Astrocyte of the spinal cord (primary cell): ENCODE data around the gene PLG.
"Not testable (repeated sequence)": the region's sequence is repeated elsewhere in the genome, so short reads cannot be mapped to it uniquely, and the experiment has no call there.

Source experiments
- DNase-seq: peaks from one replicate; pipeline ENCODE4 v3.0.0; 2011; ENCODE audit warnings: low read depth, low spot score
- H3K4me3 ChIP-seq: 2 replicates; pipeline ENCODE4 v1.5.1; 2011; ENCODE audit warnings: low read depth, mild to moderate bottlenecking, low read length, moderate library complexity
- in situ Hi-C: cut with HindIII; loops from 2 replicates; pipeline ENCODE4 v1.10.0; 2017; ENCODE audit warnings: low sequenced_read_pairs
- TF ChIP-seq, protein P1 (sequence below): IDR thresholded peaks from 2 replicates; pipeline ENCODE4 v1.5.1; 2012; ENCODE audit warnings: low read depth, mild to moderate bottlenecking, low read length, inconsistent platforms

PLG gene

DNA sequence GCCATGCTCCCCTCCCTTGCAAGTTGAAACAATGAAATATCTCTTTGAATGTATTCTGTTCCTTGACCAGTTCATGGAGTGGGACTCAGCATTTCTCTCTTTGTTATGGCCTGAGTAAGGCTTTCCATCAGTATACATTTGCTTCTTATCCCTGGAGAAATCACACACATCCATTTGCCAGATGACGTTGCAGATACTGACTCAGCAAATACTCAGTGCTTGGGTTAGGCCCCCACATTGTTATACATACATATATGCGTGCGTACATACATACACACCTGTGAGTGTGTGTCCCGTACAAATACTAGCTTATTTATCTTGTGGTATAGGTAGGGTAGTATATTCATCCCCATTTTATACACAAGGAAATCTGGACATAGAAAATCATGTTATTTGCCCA is 72.4 kb downstream of the PLG start:
- in situ Hi-C loops, result no loop called here
- no peak for DNase-seq
- no peak overlapping the region for H3K4me3 ChIP-seq
- TF ChIP-seq, protein P1, sequence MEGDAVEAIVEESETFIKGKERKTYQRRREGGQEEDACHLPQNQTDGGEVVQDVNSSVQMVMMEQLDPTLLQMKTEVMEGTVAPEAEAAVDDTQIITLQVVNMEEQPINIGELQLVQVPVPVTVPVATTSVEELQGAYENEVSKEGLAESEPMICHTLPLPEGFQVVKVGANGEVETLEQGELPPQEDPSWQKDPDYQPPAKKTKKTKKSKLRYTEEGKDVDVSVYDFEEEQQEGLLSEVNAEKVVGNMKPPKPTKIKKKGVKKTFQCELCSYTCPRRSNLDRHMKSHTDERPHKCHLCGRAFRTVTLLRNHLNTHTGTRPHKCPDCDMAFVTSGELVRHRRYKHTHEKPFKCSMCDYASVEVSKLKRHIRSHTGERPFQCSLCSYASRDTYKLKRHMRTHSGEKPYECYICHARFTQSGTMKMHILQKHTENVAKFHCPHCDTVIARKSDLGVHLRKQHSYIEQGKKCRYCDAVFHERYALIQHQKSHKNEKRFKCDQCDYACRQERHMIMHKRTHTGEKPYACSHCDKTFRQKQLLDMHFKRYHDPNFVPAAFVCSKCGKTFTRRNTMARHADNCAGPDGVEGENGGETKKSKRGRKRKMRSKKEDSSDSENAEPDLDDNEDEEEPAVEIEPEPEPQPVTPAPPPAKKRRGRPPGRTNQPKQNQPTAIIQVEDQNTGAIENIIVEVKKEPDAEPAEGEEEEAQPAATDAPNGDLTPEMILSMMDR, result no peak

DNA sequence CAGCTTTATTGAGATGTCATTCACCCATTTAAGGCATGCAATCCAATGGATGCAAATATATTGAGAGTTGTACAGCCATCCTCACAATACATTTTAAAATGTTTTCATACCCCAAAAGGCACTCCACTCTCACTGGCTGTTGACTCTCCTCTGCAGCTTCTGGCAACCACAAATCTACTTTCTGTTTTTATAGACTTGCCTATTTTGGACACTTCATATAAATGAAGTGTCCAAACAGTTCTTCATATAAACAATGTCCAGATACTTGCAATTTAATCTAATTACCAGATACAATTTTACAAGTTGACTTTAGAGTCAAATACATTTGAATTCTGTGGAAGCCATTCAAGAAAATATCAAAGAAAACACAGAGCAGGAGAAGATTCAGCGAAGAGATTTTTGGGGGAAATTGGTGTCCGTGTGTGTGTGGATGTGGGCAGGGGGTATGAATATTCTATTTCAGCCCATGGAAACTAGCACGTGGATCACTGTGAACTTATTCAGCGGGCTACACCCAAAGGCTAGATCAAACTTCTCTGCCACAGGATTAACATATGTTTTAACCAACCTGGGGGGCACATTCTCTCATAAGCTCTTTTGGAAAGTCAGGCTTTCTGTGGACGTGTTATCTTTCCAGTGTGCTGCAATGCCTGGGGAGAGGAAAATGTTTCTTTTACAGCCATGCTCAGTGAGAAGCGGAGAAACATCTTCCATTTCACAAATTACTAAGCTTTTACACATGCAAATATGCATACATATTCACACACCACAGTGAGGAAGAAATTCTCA is 73.9 kb downstream of the PLG start:
- no peak overlapping the region for H3K4me3 ChIP-seq
- no peak for DNase-seq
- in situ Hi-C loops, result no loop called here
- TF ChIP-seq, protein P1, result no peak

DNA sequence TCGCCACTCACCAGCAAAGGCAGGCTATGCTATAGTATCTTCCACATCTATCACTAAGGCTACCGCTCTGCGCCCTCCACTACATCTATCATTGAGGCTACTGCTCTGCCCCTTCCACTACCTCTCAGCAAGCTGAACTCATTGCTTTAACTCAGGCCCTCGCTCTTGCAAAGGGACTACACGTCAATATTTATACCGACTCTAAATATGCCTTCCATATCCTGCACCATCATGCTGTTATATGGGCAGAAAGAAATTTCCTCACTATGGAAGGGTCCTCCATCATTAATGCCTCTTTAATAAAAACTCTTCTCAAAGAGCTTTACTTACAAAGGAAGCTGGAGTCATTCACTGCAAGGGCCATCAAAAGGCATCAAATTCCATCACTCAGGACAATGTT is 77.1 kb downstream of the PLG start:
- H3K4me3 ChIP-seq, DNase-seq, in situ Hi-C loops: not testable (repeated sequence)

DNA sequence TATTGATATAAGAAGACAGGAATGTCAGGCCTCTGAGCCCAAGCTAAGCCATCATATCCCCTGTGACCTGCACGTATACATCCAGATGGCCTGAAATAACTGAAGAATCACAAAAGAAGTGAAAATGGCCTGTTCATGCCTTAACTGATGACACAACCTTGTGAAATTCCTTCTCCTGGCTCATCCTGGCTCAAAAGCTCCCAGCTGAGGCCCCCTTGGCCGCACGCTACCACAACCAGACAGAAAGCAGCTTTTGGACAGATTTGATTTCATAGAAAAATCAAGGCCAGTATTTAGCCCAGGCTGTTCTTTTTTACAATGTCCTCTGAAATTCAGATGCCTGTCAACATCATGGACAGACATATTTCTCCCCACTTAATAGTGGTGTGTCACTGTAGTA is 78.6 kb downstream of the PLG start:
- H3K4me3 ChIP-seq, in situ Hi-C loops, DNase-seq: not testable (repeated sequence)

DNA sequence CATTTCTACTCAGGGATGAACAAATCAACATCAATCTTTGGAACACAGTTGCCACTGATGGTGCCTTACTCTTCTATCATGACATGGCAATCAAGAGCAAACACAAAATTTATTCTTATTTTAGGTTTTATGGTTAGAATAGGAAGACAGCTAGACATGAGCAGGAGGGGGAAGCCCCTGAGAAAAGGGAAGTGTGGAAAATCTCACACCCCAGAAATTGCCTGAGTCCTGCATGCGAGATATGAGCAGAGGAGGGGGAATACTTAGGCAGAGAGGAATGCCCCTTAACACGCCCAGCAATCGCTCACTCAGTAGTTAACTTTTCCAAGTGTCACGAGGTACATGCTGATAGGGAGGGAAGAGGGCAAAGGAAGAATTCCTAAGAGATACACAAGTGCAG is 79.3 kb downstream of the PLG start:
- no peak overlapping the region for H3K4me3 ChIP-seq
- TF ChIP-seq, protein P1, result no peak
- DNase-seq, result no peak
- in situ Hi-C loops, result no loop called here

DNA sequence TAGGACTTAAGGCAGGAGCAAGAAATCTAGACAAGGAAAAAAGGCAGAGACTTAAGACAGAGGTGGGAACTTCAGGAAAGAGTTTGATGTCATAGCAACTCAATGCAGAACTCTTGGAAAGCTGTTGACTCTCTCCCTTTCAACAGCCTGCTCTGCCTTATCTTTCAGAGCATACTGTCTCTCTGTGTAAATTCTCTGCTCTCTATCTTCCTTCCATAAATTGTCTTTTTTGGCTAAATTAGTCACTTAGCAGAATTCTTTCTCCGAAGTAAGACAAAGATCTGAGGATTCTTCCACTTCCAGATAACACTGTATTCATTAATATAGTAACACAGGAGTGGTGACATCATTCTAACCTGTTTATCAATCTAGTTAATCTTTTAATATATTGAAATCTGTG is 80.2 kb downstream of the PLG start:
- H3K4me3 ChIP-seq, result no peak overlapping the region
- DNase-seq, result no peak
- in situ Hi-C loops, result no loop called here
- TF ChIP-seq, protein P1, result no peak

DNA sequence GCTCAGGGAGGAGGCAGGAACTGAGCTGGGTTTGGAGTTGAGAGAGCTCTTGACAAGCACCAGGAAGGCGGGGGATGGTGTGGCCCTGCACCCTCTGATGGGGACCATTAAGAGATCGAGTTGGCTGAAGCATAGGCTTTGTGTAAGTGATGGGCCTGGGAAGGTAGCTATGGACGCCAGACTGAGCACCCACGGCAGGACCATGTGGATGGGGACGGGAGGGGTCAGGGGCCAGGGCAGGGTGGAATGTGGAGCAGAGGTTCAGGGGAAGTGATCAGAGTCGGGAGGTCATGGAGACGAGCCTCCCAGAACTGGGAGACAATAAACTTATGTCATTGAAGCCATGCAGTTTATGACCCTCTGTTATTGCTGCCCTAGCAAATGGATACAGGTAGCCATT is 81.7 kb downstream of the PLG start:
- in situ Hi-C loops, result no loop called here
- TF ChIP-seq, protein P1, result no peak
- DNase-seq, result no peak
- no peak overlapping the region for H3K4me3 ChIP-seq

DNA sequence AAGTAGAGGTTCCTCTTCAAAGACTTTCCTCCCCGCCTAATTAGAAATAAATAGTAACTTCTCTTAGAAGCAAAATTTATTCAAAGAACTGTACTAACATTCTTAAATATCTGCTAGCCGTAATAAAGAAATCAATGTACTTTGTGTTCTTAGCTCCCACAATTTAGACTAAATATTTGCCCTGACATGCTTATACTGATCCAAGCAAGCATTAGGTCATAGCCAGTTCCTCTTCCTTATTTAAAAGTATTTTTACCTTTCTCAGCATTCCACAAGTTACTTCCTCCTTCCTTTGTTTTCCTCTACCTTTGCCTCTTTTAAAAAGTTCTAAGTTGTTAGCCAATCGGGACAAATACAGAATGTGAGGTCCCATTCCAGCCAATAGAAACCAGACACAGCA is 86.1 kb downstream of the PLG start:
- H3K4me3 ChIP-seq, in situ Hi-C loops, DNase-seq: not testable (repeated sequence)
